ENCODE measurements around the gene EBI3. TPM values are rescaled to one million over a fixed set of nuclear protein-coding genes. Genes with fewer than 3 reads are reported as not detected.
"Not testable (repeated sequence)": the region's sequence is repeated elsewhere in the genome, so short reads cannot be mapped to it uniquely, and the experiment has no call there.

The EBI3 gene
- total RNA-seq, 1 experiment from 2014 or later: not detected

GRCh38 chr19:4284176-4284958 is 55.0 kb downstream of the EBI3 start:
- H3K4me3 ChIP-seq: no peak overlapping the region
- H3K27me3 ChIP-seq: peaks cover 43% of the 10 kb centered on the region
- H3K9me3 ChIP-seq: no peaks in the 10 kb centered on the region
- H3K36me3 ChIP-seq: no peaks in the 10 kb centered on the region
- DNase-seq: peak; percentile 10

- H3K36me3 ChIP-seq: no peaks in the 10 kb centered on the region
- peaks cover 37% of the 10 kb centered on the region for H3K27me3 ChIP-seq
- no peak for DNase-seq
- no peak overlapping the region for H3K4me3 ChIP-seq
- H3K9me3 ChIP-seq: no peaks in the 10 kb centered on the region
These were observed 55.7 kb downstream of the EBI3 start for GRCh38 chr19:4284974-4285373.

GRCh38 chr19:4286141-4286540 is 56.8 kb downstream of the EBI3 start:
- H3K4me3 ChIP-seq, H3K36me3 ChIP-seq, H3K9me3 ChIP-seq, DNase-seq: not testable (repeated sequence)
- peaks cover 31% of the 10 kb centered on the region for H3K27me3 ChIP-seq

Other genes starting within 250 kb of the EBI3 start
- 1,092 and 1,573 TPM in 2 replicates for gene EEF2, start 244.1 kb upstream of the EBI3 start, total RNA-seq (2014; rRNA removed; shearing (Covaris generic); ENCODE audit: low replicate concordance)
- 7.4 and 10.4 TPM in 2 replicates for gene PIAS4, start 221.8 kb upstream of the EBI3 start, total RNA-seq (2014; rRNA removed; shearing (Covaris generic); ENCODE audit: low replicate concordance)
- 7.8 and 8.7 TPM in 2 replicates for gene ZBTB7A, start 162.6 kb upstream of the EBI3 start, total RNA-seq (2014; rRNA removed; shearing (Covaris generic); ENCODE audit: low replicate concordance)
- gene MAP2K2, start 105.4 kb upstream of the EBI3 start, total RNA-seq (2014; rRNA removed; shearing (Covaris generic); ENCODE audit: low replicate concordance): 115 and 216 TPM in 2 replicates
- not detected in 2 replicates for gene CREB3L3, start 75.9 kb upstream of the EBI3 start, total RNA-seq (2014; rRNA removed; shearing (Covaris generic); ENCODE audit: low replicate concordance)
- gene SIRT6, start 47.0 kb upstream of the EBI3 start, total RNA-seq (2014; rRNA removed; shearing (Covaris generic); ENCODE audit: low replicate concordance): 2.3 and 7.7 TPM in 2 replicates
- gene ANKRD24, start 46.8 kb upstream of the EBI3 start, total RNA-seq (2014; rRNA removed; shearing (Covaris generic); ENCODE audit: low replicate concordance): 0.13 TPM in 1 of 2 replicates, not detected in the other
- gene YJU2, start 17.6 kb downstream of the EBI3 start, total RNA-seq (2014; rRNA removed; shearing (Covaris generic); ENCODE audit: low replicate concordance): 13.6 and 26.1 TPM in 2 replicates
- not detected in 2 replicates for gene SHD, start 49.7 kb downstream of the EBI3 start, total RNA-seq (2014; rRNA removed; shearing (Covaris generic); ENCODE audit: low replicate concordance)
- not detected in 2 replicates for gene TMIGD2, start 72.9 kb downstream of the EBI3 start, total RNA-seq (2014; rRNA removed; shearing (Covaris generic); ENCODE audit: low replicate concordance)
- gene FSD1, start 75.1 kb downstream of the EBI3 start, total RNA-seq (2014; rRNA removed; shearing (Covaris generic); ENCODE audit: low replicate concordance): not detected in 2 replicates
- not detected in 2 replicates for gene STAP2, start 109.3 kb downstream of the EBI3 start, total RNA-seq (2014; rRNA removed; shearing (Covaris generic); ENCODE audit: low replicate concordance)
- 0.52 and 4.4 TPM in 2 replicates for gene MPND, start 114.0 kb downstream of the EBI3 start, total RNA-seq (2014; rRNA removed; shearing (Covaris generic); ENCODE audit: low replicate concordance)
- gene SH3GL1, start 171.0 kb downstream of the EBI3 start, total RNA-seq (2014; rRNA removed; shearing (Covaris generic); ENCODE audit: low replicate concordance): 50.5 and 76.0 TPM in 2 replicates
- 24.1 and 24.7 TPM in 2 replicates for gene CHAF1A, start 173.1 kb downstream of the EBI3 start, total RNA-seq (2014; rRNA removed; shearing (Covaris generic); ENCODE audit: low replicate concordance)
- 58.0 and 107 TPM in 2 replicates for gene UBXN6, start 228.3 kb downstream of the EBI3 start, total RNA-seq (2014; rRNA removed; shearing (Covaris generic); ENCODE audit: low replicate concordance)
- gene HDGFL2, start 242.8 kb downstream of the EBI3 start, total RNA-seq (2014; rRNA removed; shearing (Covaris generic); ENCODE audit: low replicate concordance): 19.5 and 29.8 TPM in 2 replicates

Data from MG63 (cell line).